Stomach (tissue), 4 donors: ENCODE data around the gene RPRM.

Experiments used
- EP300 ChIP-seq: sonication (generic); formaldehyde crosslinking; IDR thresholded peaks from one replicate; pipeline ENCODE4 v1.6.1; 2017; ENCODE audit warnings: antibody characterized with exemption
- POLR2A ChIP-seq, 4 donors: fragments of 450-650 bp; IDR thresholded peaks; one replicate each; pipeline ENCODE4 v1.6.1; 2016; ENCODE audit warnings: antibody characterized with exemption in 4 of 4, control low read depth in 2 of 4, mild to moderate bottlenecking in 1 of 4, moderate library complexity in 1 of 4
- POLR2AphosphoS5 ChIP-seq, 3 donors: sonication (generic); formaldehyde crosslinking; IDR thresholded peaks; one replicate each; pipeline ENCODE4 v1.6.1; 2016; ENCODE audit warnings: antibody characterized with exemption in 3 of 3
- TF ChIP-seq, protein P1 (sequence below), 7 experiments: fragments of 450-650 bp in 4 of 7; fragments of 200-600 bp in 3 of 7; sonication (generic) in 3 of 7; IDR thresholded peaks; one replicate each; pipeline ENCODE4 v1.5.1; 2016 to 2019; ENCODE audit warnings: antibody characterized with exemption in 7 of 7, control low read depth in 2 of 7, mild to moderate bottlenecking in 1 of 7

DNA sequence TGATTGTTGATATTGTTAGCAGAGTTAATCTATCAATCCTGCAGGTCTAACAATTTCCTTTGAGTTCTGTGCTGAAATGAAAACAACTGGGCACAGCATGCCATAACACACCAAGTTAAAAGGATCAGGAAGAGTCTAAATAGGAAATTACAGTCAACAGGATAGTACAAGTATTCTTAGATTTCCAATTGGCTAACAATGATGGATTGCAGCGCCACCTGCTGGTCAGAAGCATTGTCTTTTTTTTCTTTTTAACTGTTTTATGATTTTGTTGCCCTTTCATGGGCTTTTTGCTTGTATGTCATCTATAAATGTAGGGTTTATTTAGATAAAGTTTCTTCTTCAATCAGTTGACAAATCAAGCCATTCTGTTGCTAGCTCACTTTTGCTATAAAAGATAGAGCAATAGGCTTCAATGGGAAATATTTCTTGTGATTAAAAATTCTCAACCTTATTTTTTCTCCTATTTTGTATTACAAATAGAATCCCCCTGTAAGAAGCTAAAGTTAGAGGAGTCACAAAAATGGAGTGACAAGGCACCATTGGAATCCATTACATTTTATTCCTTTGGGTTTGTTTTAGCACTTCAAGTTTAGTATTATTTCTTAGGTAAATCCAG lies 40.8 kb upstream of the RPRM start:
- TF ChIP-seq POLR2AphosphoS5 (IDR thresholded peaks at IDR 0.05) = no peak
- no peak for TF ChIP-seq POLR2A (IDR thresholded peaks at IDR 0.05)
- TF ChIP-seq, protein P1, sequence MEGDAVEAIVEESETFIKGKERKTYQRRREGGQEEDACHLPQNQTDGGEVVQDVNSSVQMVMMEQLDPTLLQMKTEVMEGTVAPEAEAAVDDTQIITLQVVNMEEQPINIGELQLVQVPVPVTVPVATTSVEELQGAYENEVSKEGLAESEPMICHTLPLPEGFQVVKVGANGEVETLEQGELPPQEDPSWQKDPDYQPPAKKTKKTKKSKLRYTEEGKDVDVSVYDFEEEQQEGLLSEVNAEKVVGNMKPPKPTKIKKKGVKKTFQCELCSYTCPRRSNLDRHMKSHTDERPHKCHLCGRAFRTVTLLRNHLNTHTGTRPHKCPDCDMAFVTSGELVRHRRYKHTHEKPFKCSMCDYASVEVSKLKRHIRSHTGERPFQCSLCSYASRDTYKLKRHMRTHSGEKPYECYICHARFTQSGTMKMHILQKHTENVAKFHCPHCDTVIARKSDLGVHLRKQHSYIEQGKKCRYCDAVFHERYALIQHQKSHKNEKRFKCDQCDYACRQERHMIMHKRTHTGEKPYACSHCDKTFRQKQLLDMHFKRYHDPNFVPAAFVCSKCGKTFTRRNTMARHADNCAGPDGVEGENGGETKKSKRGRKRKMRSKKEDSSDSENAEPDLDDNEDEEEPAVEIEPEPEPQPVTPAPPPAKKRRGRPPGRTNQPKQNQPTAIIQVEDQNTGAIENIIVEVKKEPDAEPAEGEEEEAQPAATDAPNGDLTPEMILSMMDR (IDR thresholded peaks at IDR 0.05) = peak in 4 of 7 experiments; percentile 37 to 85 (median 64)
- no peak for TF ChIP-seq EP300
